Panc1 (cell line): ENCODE results near the gene CTXND1. TPM values are rescaled to one million over a fixed set of nuclear protein-coding genes. Genes with fewer than 3 reads are reported as not detected.

Source experiments
- ATAC-seq: fragments of 200-7000 bp; cut with Tn5 transposase; 2 replicates; pipeline ENCODE4 v1.9.1; 2020; ENCODE audit warnings: mild to moderate bottlenecking, moderate library complexity
- BruUV-seq: library from RNA; stranded (reverse); fragments of 400-500 nt; replicated peaks from 2 replicates; lab custom pipeline; 2021; lab: Mats Ljungman, UMichigan
- CTCF ChIA-PET: fragments of 300-600 bp; sonication (Branson Sonifier 250); formaldehyde crosslinking; loops from one replicate; lab custom pipeline; 2022; ENCODE audit warnings: antibody characterized with exemption; lab: Charles Lee
- POLR2A ChIA-PET: fragments of 300-600 bp; sonication (Branson Sonifier 250); formaldehyde crosslinking; loops from one replicate; lab custom pipeline; 2022; ENCODE audit warnings: antibody characterized with exemption; lab: Charles Lee
- DNase-seq: peaks from one replicate; pipeline ENCODE4 v3.0.0-alpha.2; 2010; ENCODE audit warnings: low read depth, low spot score
- H3K27ac ChIP-seq: 2 replicates; pipeline ENCODE4 v1.5.1; 2011; ENCODE audit warnings: mild to moderate bottlenecking, low read length, inconsistent platforms
- H3K27me3 ChIP-seq: fragments of 200-500 bp; sonication (Bioruptor generic); 2 replicates; pipeline ENCODE4 v1.6.0; 2014; ENCODE audit warnings: low read length, inconsistent platforms; ENCODE audit not compliant: control insufficient read depth, insufficient read depth
- H3K36me3 ChIP-seq: fragments of 200-500 bp; sonication (Bioruptor generic); 2 replicates; pipeline ENCODE4 v1.5.1; 2014; ENCODE audit warnings: inconsistent platforms, mild to moderate bottlenecking, low read length, moderate library complexity; ENCODE audit not compliant: control insufficient read depth, insufficient read depth
- H3K4me1 ChIP-seq: 2 replicates; pipeline ENCODE4 v1.5.1; 2011; ENCODE audit warnings: inconsistent platforms, mild to moderate bottlenecking, low read length, moderate library complexity; ENCODE audit not compliant: control insufficient read depth, insufficient read depth
- H3K4me3 ChIP-seq, 2 experiments: 2 replicates each; pipeline ENCODE4 v1.5.1; 2011 to 2012; ENCODE audit warnings: low read depth in 2 of 2, low read length in 2 of 2, mild to moderate bottlenecking in 2 of 2, inconsistent platforms in 1 of 2, moderate library complexity in 1 of 2
- H3K9me3 ChIP-seq: fragments of 200-500 bp; sonication (Bioruptor generic); 2 replicates; pipeline ENCODE4 v1.5.1; 2014; ENCODE audit warnings: low read depth, mild to moderate bottlenecking, inconsistent platforms, low read length, moderate library complexity; ENCODE audit not compliant: control insufficient read depth, insufficient read depth
- CTCF ChIP-seq: fragments of 450-650 bp; IDR thresholded peaks from 2 replicates; pipeline ENCODE4 v1.5.1; 2017; ENCODE audit warnings: mild to moderate bottlenecking
- POLR2AphosphoS5 ChIP-seq: IDR thresholded peaks from 2 replicates; pipeline ENCODE4 v1.6.1; 2012; ENCODE audit warnings: mild to moderate bottlenecking, low read depth, low read length, moderate library complexity
- REST ChIP-seq, 2 experiments: IDR thresholded peaks; 2 replicates each; pipeline ENCODE4 v1.6.1; 2011 to 2012; ENCODE audit warnings: low read depth in 2 of 2, control low read depth in 1 of 2, low read length in 1 of 2, mild to moderate bottlenecking in 1 of 2, moderate library complexity in 1 of 2; ENCODE audit not compliant: insufficient read depth in 1 of 2
- SIN3A ChIP-seq: IDR thresholded peaks from 2 replicates; pipeline ENCODE4 v1.6.1; 2012; ENCODE audit warnings: low read depth, mild to moderate bottlenecking, low read length, moderate library complexity, borderline replicate concordance; ENCODE audit not compliant: insufficient read depth
- TCF7L2 ChIP-seq: IDR thresholded peaks from 2 replicates; pipeline ENCODE4 v1.6.1; 2011; ENCODE audit warnings: mild to moderate bottlenecking, low read depth, low read length, inconsistent platforms
- in situ Hi-C: cut with HindIII; loops from 2 replicates; pipeline ENCODE4 v1.10.0; 2016; ENCODE audit warnings: low sequenced_read_pairs, low pct_unique_long_range_greater_than_20kb
- intact Hi-C: fragments of 100-400 bp; cut with micrococcal nuclease; formaldehyde crosslinking; loops from one replicate; pipeline ENCODE4 v1.10.0; 2022; ENCODE audit not compliant: unreplicated experiment
- total RNA-seq: library from RNA; stranded (reverse); gene quantifications from one replicate; pipeline ENCODE4 v1.2.1, GENCODE V29; 2021; ENCODE audit not compliant: unreplicated experiment

The CTXND1 gene
- total RNA-seq, 1 experiment from 2014 or later = not detected

- no peaks in the 10 kb centered on the region for H3K9me3 ChIP-seq
- intact Hi-C loops (no loop called here), in situ Hi-C loops (no loop called here)
- CTCF ChIA-PET = no interaction called here
- no peaks in the 10 kb centered on the region; the same call in 1 of the 2 replicates for H3K27me3 ChIP-seq
- H3K4me3 ChIP-seq = no peak overlapping the region
- H3K36me3 ChIP-seq = no peaks in the 10 kb centered on the region
- H3K4me1 ChIP-seq = no peaks in the 10 kb centered on the region
- no TSS peak for BruUV-seq
- no peak for ATAC-seq
- TF ChIP-seq CTCF (no peak), REST (IDR thresholded peaks at IDR 0.05; ENCODE audit: insufficient read depth in 1 of 2, low read depth in 2 of 2, low read length in 1 of 2) (no peak), SIN3A (no peak), POLR2AphosphoS5 (no peak), TCF7L2 (no peak)
- H3K27ac ChIP-seq = no peak overlapping the region
- no peak for DNase-seq
- POLR2A ChIA-PET = no interaction called here
These were observed 18.4 kb downstream of the CTXND1 start for GRCh38 chr15:80233581-80233980.

GRCh38 chr15:80231371-80231770 lies 20.6 kb downstream of the CTXND1 start:
- ChIA-PET POLR2A (interaction anchor here (0.6 kb wide), 1 partner anchor 95 kb away, joined by 3 read pairs; no protein-coding TSS in a partner anchor), CTCF (no interaction called here)
- Histone ChIP-seq H3K4me1 (no peaks in the 10 kb centered on the region), H3K4me3 (no peak overlapping the region), H3K27ac (no peak overlapping the region), H3K9me3 (no peaks in the 10 kb centered on the region), H3K27me3 (peaks cover 6% of the 10 kb centered on the region; the same call in 1 of the 2 replicates), H3K36me3 (no peaks in the 10 kb centered on the region)
- in situ Hi-C loops (no loop called here), intact Hi-C loops (no loop called here)
- no TSS peak for BruUV-seq
- ATAC-seq (no peak), DNase-seq (no peak)
- TF ChIP-seq POLR2AphosphoS5 (no peak), TCF7L2 (no peak)

- H3K4me3 ChIP-seq = no peak overlapping the region
- no peak overlapping the region for H3K27ac ChIP-seq
- POLR2A ChIA-PET = no interaction called here
- in situ Hi-C loops = no loop called here
- no peaks in the 10 kb centered on the region for H3K36me3 ChIP-seq
- intact Hi-C loops = no loop called here
- no peak for TF ChIP-seq TCF7L2
- no peak for TF ChIP-seq SIN3A
- TF ChIP-seq POLR2AphosphoS5 = no peak
- TF ChIP-seq REST (IDR thresholded peaks at IDR 0.05; ENCODE audit: insufficient read depth in 1 of 2, low read depth in 2 of 2, low read length in 1 of 2) = no peak
- no peak for TF ChIP-seq CTCF
- no peaks in the 10 kb centered on the region for H3K4me1 ChIP-seq
- H3K27me3 ChIP-seq = peaks cover 8% of the 10 kb centered on the region
- BruUV-seq = no TSS peak
- ATAC-seq = no peak; the same call in 1 of the 2 replicates
- no peak for DNase-seq
- no peaks in the 10 kb centered on the region for H3K9me3 ChIP-seq
- CTCF ChIA-PET = no interaction called here
These were observed 22.9 kb downstream of the CTXND1 start for GRCh38 chr15:80228959-80229610.
